ACC112 (cell line): ENCODE data around the gene UBA1.

Source experiments
- H2AFZ ChIP-seq: fragments of 200-600 bp; sonication (generic); one replicate; pipeline ENCODE4 v1.6.0; 2017; ENCODE audit warnings: antibody characterized with exemption, low read length; ENCODE audit not compliant: unreplicated experiment
- H3K27ac ChIP-seq: fragments of 200-600 bp; sonication (generic); 2 replicates; pipeline ENCODE4 v1.5.1; 2014; ENCODE audit warnings: low read depth, mild to moderate bottlenecking, antibody characterized with exemption, low read length, moderate library complexity
- H3K27me3 ChIP-seq: fragments of 200-600 bp; sonication (generic); 2 replicates; pipeline ENCODE4 v1.6.1; 2014; ENCODE audit warnings: mild to moderate bottlenecking, antibody characterized with exemption, low read length, moderate library complexity, mixed read lengths; ENCODE audit not compliant: insufficient read depth
- H3K36me3 ChIP-seq: fragments of 200-600 bp; sonication (generic); 2 replicates; pipeline ENCODE4 v1.6.1; 2016; ENCODE audit warnings: mild to moderate bottlenecking, antibody characterized with exemption, low read length, moderate library complexity, mixed read lengths; ENCODE audit not compliant: insufficient read depth
- H3K4me1 ChIP-seq: fragments of 200-600 bp; sonication (generic); one replicate; pipeline ENCODE4 v1.6.1; 2016; ENCODE audit warnings: low read length, mixed read lengths; ENCODE audit not compliant: insufficient read depth, unreplicated experiment, control insufficient read depth
- H3K4me3 ChIP-seq: fragments of 200-600 bp; sonication (generic); 2 replicates; pipeline ENCODE4 v1.5.1; 2014; ENCODE audit warnings: mild to moderate bottlenecking, low read depth, low read length
- H3K79me2 ChIP-seq: fragments of 200-600 bp; sonication (generic); one replicate; pipeline ENCODE4 v1.6.0; 2016; ENCODE audit warnings: low read length; ENCODE audit not compliant: control insufficient read depth, unreplicated experiment, insufficient read depth

Gene UBA1

GRCh38 chrX:47193475-47194193, at the start of gene UBA1:
UBA1 (plus strand) TSS chrX:47193829; CDS start chrX:47198803, 4,974 bp downstream.
- no peaks in the 10 kb centered on the region; the same call in 1 of the 2 replicates for H3K36me3 ChIP-seq
- peaks cover 60% of the 10 kb centered on the region for H3K79me2 ChIP-seq
- H3K4me3 ChIP-seq = peak within 1 kb of the TSS; percentile 89
- H3K4me1 ChIP-seq = peaks cover 29% of the 10 kb centered on the region
- peak within 1 kb of the TSS; percentile 89 for H3K27ac ChIP-seq
- H2AFZ ChIP-seq = peak within 1 kb of the TSS; percentile 36
- H3K27me3 ChIP-seq = no peaks in the 10 kb centered on the region

GRCh38 chrX:47143894-47144625, 49.6 kb upstream of the UBA1 start:
- no peaks in the 10 kb centered on the region for H3K27me3 ChIP-seq
- H2AFZ ChIP-seq = peak overlapping the region; percentile 75
- H3K36me3 ChIP-seq = no peaks in the 10 kb centered on the region
- peaks cover 48% of the 10 kb centered on the region for H3K79me2 ChIP-seq
- peaks cover 3% of the 10 kb centered on the region for H3K4me1 ChIP-seq
- peak overlapping the region; percentile 96 for H3K4me3 ChIP-seq
- H3K27ac ChIP-seq = peak overlapping the region; percentile 97

- peaks cover 3% of the 10 kb centered on the region for H3K4me1 ChIP-seq
- peak within 1 kb of the TSS; percentile 96 for H3K4me3 ChIP-seq
- no peaks in the 10 kb centered on the region for H3K27me3 ChIP-seq
- H3K79me2 ChIP-seq = peaks cover 54% of the 10 kb centered on the region
- peak within 1 kb of the TSS; percentile 97 for H3K27ac ChIP-seq
- H3K36me3 ChIP-seq = no peaks in the 10 kb centered on the region
- peak within 1 kb of the TSS; percentile 75 for H2AFZ ChIP-seq
Observed at GRCh38 chrX:47144626-47145394, 48.8 kb upstream of the UBA1 start, which contains the start of the genes NDUFB11 and RBM10. NDUFB11 (minus strand) TSS chrX:47144702; CDS start chrX:47144679, 23 bp downstream. RBM10 (plus strand) TSS chrX:47145221; CDS start chrX:47147482, 2,261 bp downstream.

- Histone ChIP-seq H2AFZ (no peak overlapping the region), H3K4me1 (peaks cover 3% of the 10 kb centered on the region), H3K27me3 (no peaks in the 10 kb centered on the region), H3K27ac (peak overlapping the region; percentile 97), H3K79me2 (peaks cover 58% of the 10 kb centered on the region), H3K4me3 (peak overlapping the region; percentile 96), H3K36me3 (no peaks in the 10 kb centered on the region)
Observed at GRCh38 chrX:47145395-47146120, 48.1 kb upstream of the UBA1 start.

- Histone ChIP-seq H3K4me1 (peaks cover 3% of the 10 kb centered on the region), H2AFZ (no peak overlapping the region), H3K36me3 (no peaks in the 10 kb centered on the region; the same call in 1 of the 2 replicates), H3K4me3 (peak overlapping the region; percentile 96), H3K27me3 (no peaks in the 10 kb centered on the region), H3K79me2 (peaks cover 66% of the 10 kb centered on the region), H3K27ac (no peak overlapping the region)
Observed at GRCh38 chrX:47146121-47146935, 47.3 kb upstream of the UBA1 start.

GRCh38 chrX:47146936-47147859, 46.4 kb upstream of the UBA1 start:
- no peak overlapping the region for H3K27ac ChIP-seq
- H3K79me2 ChIP-seq = peaks cover 72% of the 10 kb centered on the region
- H3K36me3 ChIP-seq = no peaks in the 10 kb centered on the region; the same call in 1 of the 2 replicates
- peak overlapping the region; percentile 96 for H3K4me3 ChIP-seq
- no peak overlapping the region for H2AFZ ChIP-seq
- peaks cover 3% of the 10 kb centered on the region for H3K4me1 ChIP-seq
- no peaks in the 10 kb centered on the region for H3K27me3 ChIP-seq

- H3K27ac ChIP-seq = peak overlapping the region; percentile 48; the same call in 1 of the 2 replicates
- no peak overlapping the region for H3K4me3 ChIP-seq
- H3K79me2 ChIP-seq = peaks cover 74% of the 10 kb centered on the region
- H2AFZ ChIP-seq = no peak overlapping the region
- no peaks in the 10 kb centered on the region; the same call in 1 of the 2 replicates for H3K36me3 ChIP-seq
- H3K4me1 ChIP-seq = peaks cover 3% of the 10 kb centered on the region
- no peaks in the 10 kb centered on the region for H3K27me3 ChIP-seq
Observed at GRCh38 chrX:47148946-47149345, 44.7 kb upstream of the UBA1 start.

- Histone ChIP-seq H3K27me3 (no peaks in the 10 kb centered on the region), H3K27ac (no peak overlapping the region), H2AFZ (no peak overlapping the region), H3K79me2 (peaks cover 74% of the 10 kb centered on the region), H3K4me1 (peaks cover 3% of the 10 kb centered on the region), H3K4me3 (no peak overlapping the region), H3K36me3 (no peaks in the 10 kb centered on the region; the same call in 1 of the 2 replicates)
Observed at GRCh38 chrX:47151435-47151834, 42.2 kb upstream of the UBA1 start.
